ENCODE measurements around the gene SKOR2. TPM values are rescaled to one million over a fixed set of nuclear protein-coding genes. Genes with fewer than 3 reads are reported as not detected.

Gene SKOR2
- total RNA-seq, 1 experiment from 2014 or later = not detected

GRCh38 chr18:47179520-47179919 is 71.9 kb downstream of the SKOR2 start:
- DNase-seq (ENCODE audit: low read depth, low spot score) (no peak), ATAC-seq (no peak)
- ChIA-PET CTCF (no interaction called here), POLR2A (no interaction called here)
- TF ChIP-seq CTCF (IDR thresholded peaks at IDR 0.05) = no peak
- no peak for TF ChIP-seq SIN3A (IDR thresholded peaks at IDR 0.05; ENCODE audit: borderline replicate concordance, insufficient read depth, low read depth, low read length)
- TF ChIP-seq REST (IDR thresholded peaks at IDR 0.05; ENCODE audit: insufficient read depth in 1 of 2, low read depth in 2 of 2, low read length in 1 of 2) = no peak
- no peak for TF ChIP-seq POLR2AphosphoS5 (IDR thresholded peaks at IDR 0.05; ENCODE audit: low read depth, low read length)
- TF ChIP-seq TCF7L2 (IDR thresholded peaks at IDR 0.05; ENCODE audit: low read depth, low read length) = no peak
- BruUV-seq (replicated peaks) = no TSS peak
- no peaks in the 10 kb centered on the region; the same call in 1 of the 2 replicates for H3K36me3 ChIP-seq (ENCODE audit: control insufficient read depth, insufficient read depth, low read length)
- 0 out of 2 replicates have a peak, but pooled peaks cover 2% of the 10 kb centered on the region for H3K4me1 ChIP-seq (ENCODE audit: control insufficient read depth, insufficient read depth, low read length)
- no peaks in the 10 kb centered on the region for H3K9me3 ChIP-seq (ENCODE audit: control insufficient read depth, insufficient read depth, low read depth, low read length)
- intact Hi-C loops (cut with micrococcal nuclease; ENCODE audit: unreplicated experiment) = no loop called here
- H3K27ac ChIP-seq (ENCODE audit: low read length) = no peak overlapping the region
- no peak overlapping the region for H3K4me3 ChIP-seq (ENCODE audit: low read depth in 2 of 2, low read length in 2 of 2)
- no peaks in the 10 kb centered on the region for H3K27me3 ChIP-seq (ENCODE audit: control insufficient read depth, insufficient read depth, low read length)
- in situ Hi-C loops (cut with HindIII; ENCODE audit: low pct_unique_long_range_greater_than_20kb, low sequenced_read_pairs) = no loop called here

GRCh38 chr18:47175898-47176575 is 75.4 kb downstream of the SKOR2 start, which contains the start of gene IER3IP1:
Gene IER3IP1 (minus strand): TSS chr18:47176364. CDS start chr18:47176277, 87 bp downstream.
- no TSS peak for BruUV-seq (replicated peaks)
- H3K27ac ChIP-seq (ENCODE audit: low read length) = peak within 1 kb of the TSS; percentile 86
- TF ChIP-seq SIN3A (IDR thresholded peaks at IDR 0.05; ENCODE audit: borderline replicate concordance, insufficient read depth, low read depth, low read length) (peak; percentile 75; the same call in 1 of the 2 replicates), POLR2AphosphoS5 (IDR thresholded peaks at IDR 0.05; ENCODE audit: low read depth, low read length) (peak; percentile 63; the same call in 1 of the 2 replicates), REST (IDR thresholded peaks at IDR 0.05; ENCODE audit: insufficient read depth in 1 of 2, low read depth in 2 of 2, low read length in 1 of 2) (no peak), TCF7L2 (IDR thresholded peaks at IDR 0.05; ENCODE audit: low read depth, low read length) (no peak), CTCF (IDR thresholded peaks at IDR 0.05) (no peak)
- intact Hi-C loops (cut with micrococcal nuclease; ENCODE audit: unreplicated experiment) (no loop called here), in situ Hi-C loops (cut with HindIII; ENCODE audit: low pct_unique_long_range_greater_than_20kb, low sequenced_read_pairs) (no loop called here)
- 0 out of 2 replicates have a peak, but pooled peaks cover 2% of the 10 kb centered on the region for H3K4me1 ChIP-seq (ENCODE audit: control insufficient read depth, insufficient read depth, low read length)
- ChIA-PET POLR2A (no interaction called here), CTCF (no interaction called here)
- H3K27me3 ChIP-seq (ENCODE audit: control insufficient read depth, insufficient read depth, low read length) = no peaks in the 10 kb centered on the region
- H3K4me3 ChIP-seq (ENCODE audit: low read depth in 2 of 2, low read length in 2 of 2) = peak within 1 kb of the TSS; percentile 76 to 85
- DNase-seq (ENCODE audit: low read depth, low spot score) (peak; percentile 22), ATAC-seq (peak; percentile 97)
- H3K36me3 ChIP-seq (ENCODE audit: control insufficient read depth, insufficient read depth, low read length) = no peaks in the 10 kb centered on the region; the same call in 1 of the 2 replicates
- no peaks in the 10 kb centered on the region for H3K9me3 ChIP-seq (ENCODE audit: control insufficient read depth, insufficient read depth, low read depth, low read length)
